ENCODE measurements around the gene ZC2HC1C. TPM values are rescaled to one million over a fixed set of nuclear protein-coding genes. Genes with fewer than 3 reads are reported as not detected.
"Not testable (repeated sequence)": the region's sequence is repeated elsewhere in the genome, so short reads cannot be mapped to it uniquely, and the experiment has no call there.

ZC2HC1C gene
- total RNA-seq, 1 experiment from 2014 or later, result not detected

- DNase-seq (ENCODE audit: low read depth), result no peak
These were observed 20.9 kb downstream of the ZC2HC1C start for GRCh38 chr14:75090353-75090752.

DNA sequence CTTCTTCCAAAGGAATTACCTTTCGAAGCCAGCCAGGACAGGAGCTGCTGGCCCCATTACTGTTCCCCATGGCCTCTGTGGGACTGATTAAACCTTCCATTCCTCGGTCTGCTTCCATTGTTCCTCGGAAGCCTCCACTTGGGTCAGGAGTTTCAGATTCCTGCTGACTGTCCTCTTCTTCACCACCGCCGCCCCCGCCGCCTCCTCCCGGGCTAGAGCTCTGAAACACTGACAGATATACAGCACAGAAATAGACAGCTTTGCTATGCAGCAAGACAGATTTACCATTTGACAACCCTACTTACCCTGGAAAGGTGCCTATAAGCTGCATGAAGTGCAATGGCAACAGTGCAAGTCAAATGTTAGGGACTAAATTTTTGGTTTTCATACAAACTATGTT, 21.8 kb downstream of the ZC2HC1C start:
- no peak for DNase-seq (ENCODE audit: low read depth)

GRCh38 chr14:75092698-75093097, 23.3 kb downstream of the ZC2HC1C start:
- no peak for DNase-seq (ENCODE audit: low read depth)

GRCh38 chr14:75094896-75095295, 25.5 kb downstream of the ZC2HC1C start:
- DNase-seq (ENCODE audit: low read depth), result no peak

DNA sequence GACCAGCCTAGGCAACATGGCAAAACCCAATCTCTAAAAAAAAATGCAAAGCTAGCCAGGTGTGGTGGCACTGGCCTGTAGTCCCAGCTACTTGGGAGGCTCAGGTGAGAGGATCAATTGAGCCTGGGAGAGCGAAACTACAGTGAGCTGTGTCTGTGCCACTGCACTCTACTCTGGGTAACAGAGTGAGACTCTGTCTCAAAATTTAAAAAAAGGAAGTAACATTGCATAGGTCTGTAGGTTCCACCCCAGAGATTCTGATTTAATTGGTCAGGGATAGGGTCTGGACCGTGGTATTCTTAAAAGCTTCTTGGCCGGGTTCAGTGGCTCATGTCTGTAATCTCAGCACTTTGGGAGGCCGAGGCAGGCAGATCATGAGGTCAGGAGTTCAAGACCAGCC, 26.2 kb downstream of the ZC2HC1C start:
- DNase-seq (ENCODE audit: low read depth), result no peak

DNA sequence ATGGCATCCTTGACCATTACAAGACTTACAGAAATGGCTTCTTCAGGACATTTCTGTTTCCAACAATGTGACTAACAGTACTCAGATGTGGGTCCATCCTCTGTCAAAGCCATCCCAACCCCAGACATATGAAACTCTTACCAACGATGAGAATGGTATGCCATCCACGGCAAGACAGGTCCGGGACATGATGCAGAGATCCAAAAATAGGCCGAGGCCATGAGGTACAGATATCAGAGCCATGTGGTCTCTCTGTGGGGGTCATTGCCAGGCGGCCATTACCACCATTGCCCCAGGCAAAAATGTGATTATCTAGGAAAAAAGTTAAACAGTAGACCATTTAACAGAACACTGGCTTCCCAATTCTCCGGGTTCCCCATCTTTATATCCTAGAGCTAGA, 27.5 kb downstream of the ZC2HC1C start:
- DNase-seq (ENCODE audit: low read depth), result no peak

- no peak for DNase-seq (ENCODE audit: low read depth)
These were observed 28.8 kb downstream of the ZC2HC1C start for GRCh38 chr14:75098212-75098611.

- no peak for DNase-seq (ENCODE audit: low read depth)
These were observed 29.2 kb downstream of the ZC2HC1C start for GRCh38 chr14:75098682-75099081.

DNA sequence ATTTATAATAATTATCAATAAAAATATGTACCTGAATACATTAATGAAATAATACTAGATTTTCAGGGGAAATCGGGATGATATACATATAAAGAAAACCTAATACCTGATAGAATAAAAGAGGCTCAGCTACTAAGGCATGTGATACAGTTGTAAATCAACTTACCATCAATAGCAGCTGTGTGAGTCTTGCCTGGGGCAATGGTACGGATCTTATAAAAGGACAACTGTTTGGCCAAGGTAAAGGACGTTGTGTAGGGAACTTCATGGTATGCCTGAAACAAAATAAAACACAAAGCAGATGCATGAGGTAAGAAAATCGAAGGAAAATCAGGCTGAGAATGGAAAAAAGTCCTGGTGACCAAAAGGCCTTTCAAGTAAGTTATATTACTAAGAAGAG, 32.0 kb downstream of the ZC2HC1C start:
- no peak for DNase-seq (ENCODE audit: low read depth)

DNA sequence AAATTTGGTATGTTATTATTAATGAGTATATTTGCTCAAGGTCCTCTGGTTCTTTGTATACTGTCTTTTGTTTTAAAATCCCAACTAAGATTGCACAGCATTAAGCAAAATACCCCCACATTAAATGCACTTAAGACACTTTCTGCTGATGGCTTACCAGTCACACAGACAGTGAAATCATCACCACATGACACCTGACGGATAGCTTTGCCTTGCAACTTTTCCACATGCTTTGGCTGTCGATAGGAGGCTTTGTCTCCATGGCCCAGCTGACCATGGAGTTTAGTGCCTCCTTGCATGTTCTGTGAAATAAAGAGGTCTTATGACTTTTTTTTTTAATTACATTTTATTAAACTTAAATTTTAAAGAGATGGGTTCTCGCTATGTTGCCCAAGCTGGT, 37.7 kb downstream of the ZC2HC1C start:
- no peak for DNase-seq (ENCODE audit: low read depth)

DNA sequence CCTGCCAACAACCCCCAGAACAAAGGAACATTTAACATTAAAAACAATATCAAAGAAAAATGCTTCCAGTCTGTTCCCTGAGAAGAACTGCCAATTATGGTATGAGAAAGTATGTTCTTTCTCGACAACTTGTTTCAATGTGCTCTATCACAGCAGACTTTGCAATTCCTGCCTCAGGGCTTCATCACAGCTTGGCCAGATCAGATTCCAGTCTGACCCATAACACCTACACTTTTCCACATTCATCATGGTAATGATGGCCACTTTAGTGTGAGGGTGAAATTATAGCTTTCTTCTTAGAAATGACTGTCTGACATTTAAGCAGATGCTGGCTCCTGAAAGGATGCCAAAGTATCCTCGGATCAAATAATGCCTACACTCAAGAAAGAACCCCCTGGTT, 40.4 kb downstream of the ZC2HC1C start:
- no peak for DNase-seq (ENCODE audit: low read depth)

DNA sequence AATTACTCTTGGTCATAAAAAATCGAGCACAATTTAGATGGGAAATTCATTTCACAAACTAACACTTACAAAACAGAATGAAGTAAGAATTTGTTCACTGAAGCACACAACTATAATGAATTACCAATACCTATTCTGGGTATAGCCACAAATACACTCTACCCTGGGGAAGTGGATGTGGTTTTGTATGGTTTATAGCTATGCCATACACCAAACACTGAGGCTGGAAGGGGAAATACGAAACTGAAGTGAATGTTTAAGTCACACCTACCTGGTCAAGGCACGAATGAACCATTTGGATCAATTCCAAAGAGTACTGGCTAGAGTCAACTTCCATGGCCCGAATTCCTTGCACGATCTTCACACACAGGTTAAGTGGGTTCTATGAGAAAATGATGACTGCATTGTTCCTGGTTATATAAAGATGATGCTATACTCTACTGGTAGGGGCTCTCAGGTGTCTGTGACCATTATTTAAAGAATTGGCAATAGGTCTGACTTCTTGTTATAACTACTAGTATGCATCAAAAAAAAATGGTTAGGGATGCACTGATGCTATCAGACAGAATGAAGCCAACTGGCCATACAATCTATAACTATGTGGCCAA, 44.6 kb downstream of the ZC2HC1C start:
- DNase-seq (ENCODE audit: low read depth), result no peak

DNA sequence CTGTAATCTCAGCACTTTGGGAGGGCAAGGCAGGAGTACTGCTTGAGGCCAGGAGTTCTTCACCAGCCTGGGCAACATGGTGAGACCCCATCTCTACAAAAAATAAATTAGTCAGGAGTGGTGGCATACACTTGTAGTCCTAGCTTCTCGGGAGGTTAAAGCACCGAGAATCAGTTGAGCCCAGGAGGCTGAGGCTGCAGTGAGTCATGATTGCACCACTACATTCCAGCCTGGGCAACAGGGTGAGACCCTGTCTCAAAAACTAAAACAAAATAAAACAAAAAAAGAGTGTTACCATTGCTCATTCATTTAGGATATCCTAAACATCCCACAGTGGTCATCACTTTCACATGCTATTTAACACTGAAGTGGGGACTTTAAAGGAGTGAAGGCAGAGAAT, 49.6 kb downstream of the ZC2HC1C start:
- peak; percentile 37 for DNase-seq (ENCODE audit: low read depth)

DNA sequence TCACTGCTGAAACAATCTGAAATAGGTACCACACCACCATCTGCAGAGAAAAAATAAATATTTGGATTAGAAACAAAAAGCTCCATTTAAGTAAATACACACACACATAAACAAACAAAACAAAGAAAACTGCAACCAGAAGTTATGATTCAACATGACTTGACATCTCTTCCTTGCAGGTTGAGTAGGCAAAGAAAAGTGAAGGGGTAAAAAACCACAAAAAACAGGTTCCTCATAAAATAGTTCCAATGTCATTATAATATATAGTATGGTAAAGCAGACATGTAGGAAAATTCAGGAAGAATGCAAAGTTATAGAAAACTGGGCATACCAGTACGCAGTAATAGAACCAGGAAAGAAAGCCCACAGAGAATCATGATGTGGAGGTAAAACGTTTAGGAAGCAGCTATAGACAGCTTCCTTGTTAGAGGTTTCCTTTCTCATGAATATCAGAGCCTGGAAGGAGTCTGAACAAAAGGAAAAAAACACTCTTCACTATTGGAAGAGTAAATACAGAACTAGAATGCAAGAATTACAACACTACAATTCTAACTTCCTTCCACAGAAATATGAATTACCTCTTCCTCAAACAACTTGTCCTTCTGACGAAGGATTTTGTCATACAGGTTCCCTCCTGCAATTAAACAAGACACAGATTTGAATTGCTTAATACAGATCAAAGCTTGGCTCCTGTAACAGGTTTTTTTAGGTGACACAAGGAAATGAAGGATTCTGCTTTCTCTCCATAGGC, 51.3 kb downstream of the ZC2HC1C start:
- DNase-seq (ENCODE audit: low read depth), result no peak

DNA sequence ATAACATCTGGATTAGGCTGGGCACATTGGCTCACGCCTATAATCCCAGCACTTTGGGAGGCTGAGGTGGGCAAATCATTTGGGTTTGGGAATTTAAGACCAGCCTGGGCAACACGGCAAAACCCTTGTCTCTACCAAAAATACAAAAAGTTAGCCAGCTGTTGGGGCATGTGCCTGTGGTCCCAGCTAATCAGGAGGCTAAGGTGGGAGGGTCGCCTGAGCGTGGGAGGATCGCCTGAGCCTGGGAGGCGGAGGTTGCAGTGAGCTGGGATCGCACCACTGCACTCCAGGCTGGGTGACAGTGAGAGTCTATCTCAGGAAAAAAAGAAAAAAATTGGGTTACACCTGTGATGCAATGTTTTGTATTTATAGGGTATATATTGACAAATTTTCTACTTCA, 52.1 kb downstream of the ZC2HC1C start:
- no peak for DNase-seq (ENCODE audit: low read depth)

DNA sequence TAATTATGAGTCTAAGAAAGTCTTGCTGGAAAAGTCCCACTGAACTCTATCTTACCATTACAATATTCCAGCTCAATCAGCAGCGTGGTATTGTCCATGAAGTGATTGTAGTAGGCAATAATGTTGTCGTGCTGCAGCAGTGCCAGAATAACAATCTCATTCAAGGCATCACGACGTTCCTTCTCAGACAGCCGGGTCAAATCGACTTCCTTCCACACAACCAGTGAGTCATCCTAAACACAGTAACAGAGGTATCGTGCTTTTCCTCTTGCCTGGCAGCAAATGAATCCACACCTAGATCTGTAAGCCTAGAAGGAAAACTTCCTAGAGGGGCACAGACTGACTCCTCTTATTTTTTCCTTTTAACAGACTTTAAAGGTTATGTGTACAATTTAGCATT, 54.5 kb downstream of the ZC2HC1C start:
- peak; percentile 87 for DNase-seq (ENCODE audit: low read depth)

- DNase-seq (ENCODE audit: low read depth), result peak; percentile 44
These were observed 56.2 kb downstream of the ZC2HC1C start for GRCh38 chr14:75125617-75126016.

DNA sequence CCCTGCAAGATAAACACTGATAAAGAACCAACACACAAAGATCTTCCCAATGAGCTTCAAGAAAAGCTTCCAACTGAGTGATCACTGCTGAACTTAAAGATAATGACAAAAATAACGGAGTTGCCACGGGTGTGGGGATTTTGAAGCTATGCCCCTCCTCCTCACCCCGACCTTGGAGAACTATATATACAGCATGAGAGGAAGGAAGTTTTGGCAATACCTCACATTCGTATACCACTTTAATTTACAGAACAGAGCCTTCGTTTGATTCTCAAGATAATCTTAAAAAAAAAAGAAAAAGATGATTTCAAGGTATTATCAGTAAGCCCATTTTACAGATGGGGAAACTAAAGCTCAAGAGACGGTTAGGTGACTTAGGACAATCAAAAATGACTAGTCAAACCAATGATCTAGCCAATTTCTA, 56.7 kb downstream of the ZC2HC1C start:
- no peak for DNase-seq (ENCODE audit: low read depth)

DNA sequence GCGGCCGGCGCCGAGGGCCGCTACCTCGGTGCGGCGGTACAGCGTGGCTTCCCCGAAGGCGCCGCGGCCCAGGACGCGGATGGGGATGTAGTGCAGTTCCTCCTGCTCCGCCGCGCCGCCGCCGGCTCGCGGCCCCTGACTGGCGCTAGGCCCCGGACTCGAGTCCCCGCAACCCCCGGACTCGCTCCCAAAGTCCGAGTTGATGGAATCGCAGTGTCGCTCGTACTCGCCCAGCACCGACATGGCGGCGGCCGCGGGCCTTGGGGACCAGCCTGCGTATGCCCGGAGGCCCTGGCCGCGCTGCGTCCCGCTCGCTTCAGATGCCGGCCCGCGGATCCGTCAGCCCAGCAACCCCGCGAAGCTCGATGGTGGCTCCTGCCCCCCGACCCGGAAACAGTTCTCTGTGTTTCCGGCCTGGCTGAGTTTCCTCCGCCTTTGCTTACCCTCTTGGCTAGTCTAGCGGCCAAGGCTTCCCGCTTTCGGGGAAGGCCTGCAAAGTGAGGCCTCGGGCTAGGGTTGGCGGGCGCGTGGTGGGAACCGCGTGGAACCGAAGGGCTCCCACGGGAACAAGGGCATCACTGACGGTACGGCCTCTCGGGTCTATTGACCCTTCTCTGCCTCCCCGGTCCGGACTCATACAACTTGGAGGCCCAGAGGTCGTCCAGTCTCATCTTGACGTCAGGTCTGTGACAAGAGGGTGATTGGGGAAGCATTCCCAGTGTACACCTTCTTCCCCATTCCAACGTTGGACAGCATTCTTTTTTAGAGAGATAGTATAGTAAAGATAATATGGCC, 57.4 kb downstream of the ZC2HC1C start, which contains the start of gene NEK9:
NEK9 (minus strand) TSS at position 370 of the 795 bp plus-strand sequence; CDS start at position 243, 127 bp downstream.
- peak; percentile 78 for DNase-seq (ENCODE audit: low read depth)

DNA sequence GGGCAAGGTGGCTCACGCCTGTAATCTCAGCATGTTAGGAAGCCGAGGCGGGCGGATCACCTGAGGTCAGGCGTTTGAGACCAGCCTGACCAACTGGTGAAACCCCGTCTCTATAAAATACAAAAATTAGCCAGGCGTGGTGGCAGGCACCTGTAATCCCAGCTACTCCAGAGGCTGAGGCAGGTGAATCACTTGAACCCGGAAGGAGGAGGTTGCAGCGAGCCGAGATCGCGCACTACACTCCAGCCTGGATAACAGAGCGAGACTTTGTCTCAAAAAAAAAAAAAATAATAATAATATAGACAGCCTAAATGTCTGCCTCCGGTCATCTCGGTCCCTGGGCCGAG, 58.0 kb downstream of the ZC2HC1C start:
- DNase-seq (ENCODE audit: low read depth), result not testable (repeated sequence)

GRCh38 chr14:75127903-75128595, 58.6 kb downstream of the ZC2HC1C start:
- no peak for DNase-seq (ENCODE audit: low read depth)

- DNase-seq (ENCODE audit: low read depth), result no peak
These were observed 59.2 kb downstream of the ZC2HC1C start for GRCh38 chr14:75128596-75128990.
